Upper lobe of left lung (tissue), 4 donors: ENCODE data around the gene EFR3B.

ENCODE experiments used
- CTCF ChIP-seq, 6 experiments: fragments of 450-650 bp in 4 of 6; fragments of 200-600 bp in 2 of 6; sonication (generic) in 2 of 6; IDR thresholded peaks; one replicate each; pipeline ENCODE4 v1.5.1; 2016 to 2019; ENCODE audit warnings: antibody characterized with exemption in 6 of 6
- POLR2A ChIP-seq, 4 donors: fragments of 450-650 bp; IDR thresholded peaks; one replicate each; pipeline ENCODE4 v1.5.1; 2016 to 2017; ENCODE audit warnings: antibody characterized with exemption in 4 of 4, mild to moderate bottlenecking in 2 of 4

DNA sequence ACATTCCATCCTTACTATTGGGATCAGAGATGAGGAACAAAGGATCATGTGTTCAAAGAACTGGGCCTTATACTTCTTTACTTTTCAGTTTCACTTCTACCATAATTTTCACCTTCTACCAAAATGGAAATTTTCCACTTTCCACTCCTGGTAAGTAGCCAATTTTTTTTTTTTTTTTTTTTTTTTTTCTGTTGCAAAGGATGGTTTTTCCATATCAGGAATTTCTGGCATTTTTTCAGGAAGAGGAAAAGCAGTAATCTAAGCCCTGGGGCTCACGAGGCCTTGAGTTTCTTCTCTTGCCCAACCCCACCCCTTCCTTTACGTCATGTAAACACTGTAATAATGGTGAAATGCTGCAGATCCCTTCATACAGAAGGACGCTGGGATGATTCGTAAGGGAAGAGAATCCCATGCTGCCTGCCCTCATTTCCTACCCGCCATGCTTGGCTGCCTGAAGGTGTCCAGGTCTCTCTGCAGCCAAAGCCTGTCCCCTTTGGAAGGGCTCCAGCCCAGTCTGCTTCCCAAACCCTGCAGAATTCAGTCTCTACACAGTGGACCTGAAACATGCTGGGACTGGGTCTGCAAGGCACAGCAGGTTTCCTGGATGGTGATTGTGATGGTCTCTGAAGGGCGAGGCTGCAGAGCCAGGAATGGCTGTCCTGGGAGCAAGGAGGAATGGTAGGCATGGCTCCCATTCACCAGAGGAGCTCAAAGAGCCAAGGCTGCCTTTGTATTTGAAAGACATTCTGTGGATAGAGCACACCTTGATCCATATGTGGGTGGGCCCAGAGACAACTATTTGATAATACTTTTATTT lies 57.0 kb downstream of the EFR3B start:
- TF ChIP-seq CTCF (IDR thresholded peaks at IDR 0.05) (no peak), POLR2A (IDR thresholded peaks at IDR 0.05) (no peak)
